Right renal cortex interstitium (tissue), 3 donors: Measurements from ENCODE around the gene ARID1A. TPM values are rescaled to one million over a fixed set of nuclear protein-coding genes. Genes with fewer than 3 reads are reported as not detected.
"Not testable (repeated sequence)": the region's sequence is repeated elsewhere in the genome, so short reads cannot be mapped to it uniquely, and the experiment has no call there.

Source experiments
- DNase-seq, 3 donors: peaks; one replicate each; pipeline ENCODE4 v3.0.0-alpha.2; 2013; ENCODE audit warnings: low read depth in 3 of 3, low spot score in 2 of 3
- polyA plus RNA-seq, 3 donors: library from polyadenylated mRNA; unstranded; fragments of 120-200 nt; gene quantifications; one replicate each; pipeline ENCODE4 v1.2.1, GENCODE V29; 2013; ENCODE audit not compliant: insufficient read length in 3 of 3

Gene ARID1A
- polyA plus RNA-seq, 3 donors: 85.3 to 89.6 (median 88.3) TPM

DNA sequence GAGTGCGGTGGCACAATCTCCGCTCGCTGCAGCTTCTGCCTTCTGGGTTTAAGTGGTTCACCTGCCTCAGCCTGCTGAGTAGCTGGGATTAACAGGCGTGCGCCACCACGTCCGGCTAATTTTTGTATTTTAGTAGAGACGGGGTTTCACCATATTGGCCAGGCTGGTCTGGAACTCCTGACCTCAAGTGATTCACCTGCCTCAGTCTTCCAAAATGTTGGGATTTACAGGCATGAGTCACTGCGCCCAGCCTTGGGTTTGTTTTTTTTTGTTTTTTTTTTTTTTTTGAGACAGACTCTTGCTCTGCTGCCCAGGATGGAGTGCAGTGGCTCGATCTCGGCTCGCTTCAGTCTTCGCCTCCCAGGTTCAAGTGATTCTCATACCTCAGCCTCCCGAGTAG is 30.1 kb downstream of the ARID1A start:
- DNase-seq: not testable (repeated sequence)

DNA sequence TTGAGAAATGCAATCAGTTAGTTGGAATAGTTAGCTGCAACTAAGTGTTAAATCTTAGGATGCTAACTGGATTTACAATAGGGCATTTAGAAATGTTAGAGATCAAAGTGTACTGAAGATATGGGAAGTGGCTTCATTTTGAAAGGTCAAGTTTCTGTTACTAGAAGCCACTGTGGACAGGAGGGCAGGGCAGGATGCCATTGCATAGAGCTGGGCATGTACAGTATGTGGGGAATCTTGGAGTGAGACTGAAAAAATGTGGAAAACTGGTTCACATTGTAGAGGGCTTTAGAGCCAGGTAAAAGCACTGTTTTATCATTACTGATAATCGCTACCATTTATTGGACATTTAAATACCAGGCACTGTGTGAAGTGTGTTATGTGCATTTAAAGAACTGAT is 31.0 kb downstream of the ARID1A start:
- no peak for DNase-seq

DNA sequence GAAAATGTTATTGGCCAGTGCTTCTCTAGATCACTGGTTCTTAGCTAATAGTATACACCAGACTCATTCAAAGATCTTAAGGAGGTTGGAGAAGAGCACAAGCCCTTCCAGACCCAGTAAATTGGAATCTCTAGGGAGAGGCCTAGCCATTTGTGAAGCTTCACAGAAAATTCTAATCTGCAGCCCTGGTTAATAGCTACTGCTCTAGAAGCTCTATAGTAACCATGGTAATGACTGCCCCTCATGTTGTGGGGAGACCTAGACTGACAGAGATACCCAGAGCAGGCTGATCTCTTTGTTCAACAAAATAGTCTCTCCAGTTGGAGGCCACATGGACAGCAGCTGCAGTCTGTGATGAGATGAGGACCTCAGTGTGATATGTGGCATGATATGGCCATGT is 31.7 kb downstream of the ARID1A start:
- no peak for DNase-seq

DNA sequence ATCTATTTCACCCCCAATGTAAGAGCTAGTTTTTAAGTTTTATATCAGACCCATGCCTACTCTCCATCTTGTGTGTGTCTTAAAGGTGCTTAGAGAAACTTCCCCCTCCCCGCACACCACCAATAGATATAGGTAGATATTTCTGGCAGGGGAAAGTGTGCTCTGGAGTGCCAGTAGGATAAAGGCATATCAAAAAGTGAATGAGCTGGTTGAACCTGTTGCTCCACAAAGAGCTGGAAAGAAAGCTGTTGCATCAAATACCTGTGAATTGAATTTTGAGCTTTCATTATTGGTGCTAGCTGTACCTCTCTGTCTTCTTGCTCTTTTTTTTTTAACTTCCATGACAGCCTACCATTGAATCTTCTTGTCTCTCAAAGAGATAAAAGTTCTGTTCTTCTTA is 32.8 kb downstream of the ARID1A start:
- DNase-seq: no peak

DNA sequence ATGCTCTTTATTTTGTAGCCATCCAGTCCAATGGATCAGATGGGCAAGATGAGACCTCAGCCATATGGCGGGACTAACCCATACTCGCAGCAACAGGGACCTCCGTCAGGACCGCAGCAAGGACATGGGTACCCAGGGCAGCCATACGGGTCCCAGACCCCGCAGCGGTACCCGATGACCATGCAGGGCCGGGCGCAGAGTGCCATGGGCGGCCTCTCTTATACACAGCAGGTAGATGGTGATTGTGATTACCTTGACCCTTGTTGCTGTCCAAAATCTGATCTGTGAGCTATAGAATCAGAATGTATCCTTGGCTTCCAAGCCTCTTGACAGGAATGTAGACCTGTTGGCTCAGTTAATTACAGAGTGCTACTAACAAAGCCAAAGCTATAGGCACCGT is 33.8 kb downstream of the ARID1A start:
- DNase-seq: no peak

DNA sequence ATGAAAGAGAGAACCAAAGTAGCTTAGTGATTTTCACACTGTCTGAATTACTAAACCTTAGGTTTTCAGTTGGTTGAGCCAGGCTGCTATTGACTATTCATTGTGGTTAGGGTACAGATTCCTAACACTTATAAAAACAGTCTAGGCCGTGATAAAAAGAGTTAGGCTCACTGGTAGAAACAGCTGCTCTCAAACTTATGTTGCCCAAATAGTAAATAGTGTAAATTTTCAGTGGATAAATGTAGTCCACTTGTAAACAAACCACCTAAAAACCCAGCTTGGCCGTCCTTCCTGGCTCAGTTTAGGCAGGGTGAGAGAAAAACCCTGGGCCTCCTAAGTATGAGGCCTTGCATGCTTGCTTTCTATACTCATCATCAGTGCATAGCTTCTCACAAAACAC is 34.9 kb downstream of the ARID1A start:
- no peak for DNase-seq

DNA sequence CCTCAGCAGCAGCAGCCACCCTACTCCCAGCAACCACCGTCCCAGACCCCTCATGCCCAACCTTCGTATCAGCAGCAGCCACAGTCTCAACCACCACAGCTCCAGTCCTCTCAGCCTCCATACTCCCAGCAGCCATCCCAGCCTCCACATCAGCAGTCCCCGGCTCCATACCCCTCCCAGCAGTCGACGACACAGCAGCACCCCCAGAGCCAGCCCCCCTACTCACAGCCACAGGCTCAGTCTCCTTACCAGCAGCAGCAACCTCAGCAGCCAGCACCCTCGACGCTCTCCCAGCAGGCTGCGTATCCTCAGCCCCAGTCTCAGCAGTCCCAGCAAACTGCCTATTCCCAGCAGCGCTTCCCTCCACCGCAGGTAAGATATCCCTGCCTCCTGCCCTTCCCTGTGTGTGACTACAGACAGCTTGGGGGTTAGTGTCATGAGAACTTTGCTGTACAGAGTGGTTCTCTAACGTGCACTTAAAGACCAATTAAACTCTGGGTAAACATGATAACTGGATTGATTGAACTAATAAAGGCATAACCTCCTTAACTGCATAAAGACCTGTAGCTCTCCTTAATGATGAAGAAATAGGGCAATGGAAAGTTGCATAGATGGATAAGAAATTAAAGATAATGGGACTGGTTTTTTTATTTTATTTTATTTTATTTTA is 35.6 kb downstream of the ARID1A start:
- DNase-seq: no peak

DNA sequence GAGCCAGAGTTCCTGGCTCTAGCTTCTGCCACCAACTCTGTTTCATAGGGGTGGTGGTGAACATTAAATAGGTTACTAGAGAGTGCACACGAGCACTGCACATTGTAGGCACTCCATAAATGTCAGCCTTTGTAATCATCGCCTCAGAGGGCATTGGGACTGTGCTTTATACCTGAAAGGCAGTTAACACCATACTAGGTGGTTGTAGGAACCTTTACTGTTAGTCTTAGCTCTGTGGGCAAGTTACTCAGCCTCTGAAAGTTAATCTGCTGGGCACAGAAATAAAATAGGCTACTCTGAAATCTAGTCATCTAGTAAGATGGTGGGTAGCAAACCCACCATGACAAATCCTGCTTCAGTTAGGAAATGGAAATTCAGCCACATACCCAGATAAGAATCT is 37.6 kb downstream of the ARID1A start:
- no peak for DNase-seq

DNA sequence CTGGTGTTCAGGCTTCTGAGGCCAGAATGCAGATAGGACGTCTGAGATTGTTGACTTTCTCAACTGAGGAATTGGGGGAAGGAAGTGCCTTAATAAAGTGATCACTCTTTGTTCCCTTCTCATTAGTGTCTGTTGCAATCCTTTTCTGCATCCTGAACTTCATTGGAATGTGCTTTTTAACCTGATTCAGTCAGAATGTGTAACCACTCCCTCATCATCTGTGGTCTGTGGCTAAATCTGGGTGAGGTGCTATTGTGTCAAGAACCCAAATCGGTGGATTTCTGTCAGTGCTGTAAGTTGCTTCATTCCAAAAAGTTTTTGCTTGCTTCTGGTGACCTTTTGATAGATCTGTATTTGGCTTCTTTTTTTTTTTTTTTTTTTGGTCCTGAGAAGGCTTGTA is 38.2 kb downstream of the ARID1A start:
- DNase-seq: no peak

DNA sequence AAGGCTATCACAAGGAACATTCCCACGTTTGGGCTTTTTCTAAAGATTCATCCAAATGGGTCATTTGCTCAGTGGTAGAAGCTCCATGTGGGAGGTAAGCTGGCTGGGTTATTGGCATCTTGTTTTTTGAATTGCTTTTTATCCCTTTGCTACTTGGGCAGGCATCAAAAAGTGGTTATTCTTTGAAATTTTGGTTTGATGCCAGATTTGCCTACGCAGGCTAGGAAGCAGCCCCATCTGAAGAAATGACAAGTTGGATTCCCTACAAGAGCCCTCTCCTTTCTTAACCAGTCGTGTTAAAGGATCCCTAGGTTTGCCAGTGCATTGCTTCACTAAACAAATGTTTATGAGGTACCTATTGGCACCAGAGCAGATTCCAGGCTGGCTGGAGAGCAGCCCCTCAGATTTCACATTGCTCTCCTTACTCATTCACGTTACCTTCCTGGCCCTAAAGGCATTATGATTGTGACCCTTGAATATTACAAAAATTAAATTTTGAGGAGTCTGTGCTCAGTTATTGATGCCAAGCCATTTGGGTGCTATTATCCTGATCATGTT is 38.8 kb downstream of the ARID1A start:
- no peak for DNase-seq

DNA sequence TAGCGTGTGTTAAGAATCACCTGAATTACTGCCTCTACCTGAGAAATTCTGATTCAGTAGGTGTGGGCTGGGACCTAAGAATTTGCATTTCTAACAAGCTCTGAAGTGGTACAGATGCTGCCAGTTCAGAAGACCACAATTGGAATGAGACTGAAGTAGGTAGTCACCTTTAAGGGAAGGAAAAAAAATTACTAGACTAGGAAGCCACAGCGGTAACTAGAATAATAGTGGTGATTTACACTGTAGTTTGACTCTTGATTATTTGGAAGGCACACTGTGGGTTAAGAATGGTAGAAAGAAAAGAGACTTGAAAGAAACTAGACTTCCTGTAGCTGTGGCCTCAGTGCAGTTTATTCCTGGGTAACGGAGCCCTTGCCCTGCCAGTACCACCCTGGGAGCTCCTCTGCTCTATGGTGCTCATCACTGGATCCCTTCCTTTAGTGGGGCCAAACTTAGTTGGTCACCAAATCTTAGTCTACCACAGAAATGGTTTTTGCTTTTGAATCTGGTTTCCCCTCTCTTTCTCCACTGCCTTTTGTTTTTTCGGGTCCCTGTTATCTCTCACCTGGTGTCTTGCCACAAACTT is 43.6 kb downstream of the ARID1A start:
- DNase-seq: no peak

DNA sequence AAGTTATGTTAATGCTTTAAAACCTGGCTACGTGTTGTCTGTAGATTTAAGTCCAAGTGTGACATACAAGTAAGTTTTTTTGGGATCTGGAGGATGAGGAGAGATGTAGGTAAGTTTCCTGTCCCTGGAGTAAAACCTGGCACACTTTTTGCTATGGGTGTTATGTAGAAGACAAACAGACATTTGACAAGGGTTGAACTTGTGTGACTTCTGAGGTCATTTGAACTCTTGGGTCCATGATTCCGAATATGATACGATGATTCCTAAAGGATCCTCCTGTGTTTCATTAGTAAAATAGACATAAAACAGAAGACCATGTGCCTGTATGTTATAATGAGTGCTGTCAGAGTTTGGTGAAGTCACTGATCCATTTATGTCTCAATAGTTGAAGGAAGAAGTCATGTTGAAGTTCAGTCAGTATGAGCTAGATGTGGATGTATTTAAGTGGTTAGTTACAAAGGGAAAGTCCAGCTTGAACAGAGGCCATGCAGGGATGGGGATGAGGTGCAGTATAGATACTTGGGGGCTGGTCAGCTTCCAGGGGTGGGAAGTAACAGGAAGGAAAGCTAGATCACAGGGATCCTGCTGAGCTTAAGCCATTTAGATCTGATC is 44.3 kb downstream of the ARID1A start:
- DNase-seq: no peak

DNA sequence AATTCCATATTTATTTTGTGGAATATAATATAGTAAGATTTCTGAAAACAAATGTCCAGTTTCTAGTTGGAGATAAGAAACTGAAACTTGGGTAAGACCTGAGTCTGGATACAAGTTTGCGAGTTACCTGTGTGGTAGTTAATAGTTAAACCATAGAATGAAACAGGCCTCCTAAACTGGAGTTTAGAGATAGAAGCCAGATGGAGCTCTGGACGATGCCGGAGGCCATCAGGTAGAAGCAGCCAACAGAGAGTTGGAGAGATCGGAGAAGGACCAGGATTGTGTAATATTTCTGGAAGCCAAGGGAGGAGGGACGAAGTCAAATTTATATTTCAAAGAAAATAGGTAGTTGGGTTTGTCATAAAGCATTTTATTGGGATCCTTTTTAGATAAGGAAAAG is 45.1 kb downstream of the ARID1A start:
- DNase-seq: no peak

DNA sequence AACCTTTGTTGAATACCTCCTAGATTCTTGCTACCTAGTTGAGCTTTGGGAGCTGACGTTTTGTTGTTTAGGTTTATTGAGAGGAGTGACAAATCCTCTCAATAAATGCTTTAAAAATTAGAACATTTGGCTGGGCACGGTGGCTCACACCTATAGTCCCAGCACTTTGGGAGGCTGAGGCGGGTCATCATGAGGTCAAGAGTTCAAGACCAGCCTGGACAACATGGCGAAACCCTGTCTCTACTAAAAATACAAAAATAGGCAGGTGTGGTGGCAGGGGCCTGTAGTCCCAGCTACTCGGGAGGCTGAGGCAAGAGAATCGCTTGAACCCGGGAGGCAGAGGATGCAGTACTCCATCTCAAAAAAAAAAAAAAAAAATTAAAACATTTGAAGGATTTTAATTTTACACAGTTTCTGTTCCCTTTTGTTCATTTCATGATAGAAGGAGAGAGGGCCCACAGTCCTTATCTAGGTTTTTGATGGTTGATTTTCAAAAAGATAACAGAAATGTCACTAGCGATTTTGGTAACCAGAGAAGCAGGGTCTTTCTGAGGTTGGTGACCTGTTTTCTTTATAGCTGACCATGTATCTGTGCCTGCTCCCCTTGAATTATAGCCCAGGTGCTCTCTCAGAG is 47.7 kb downstream of the ARID1A start:
- no peak for DNase-seq

DNA sequence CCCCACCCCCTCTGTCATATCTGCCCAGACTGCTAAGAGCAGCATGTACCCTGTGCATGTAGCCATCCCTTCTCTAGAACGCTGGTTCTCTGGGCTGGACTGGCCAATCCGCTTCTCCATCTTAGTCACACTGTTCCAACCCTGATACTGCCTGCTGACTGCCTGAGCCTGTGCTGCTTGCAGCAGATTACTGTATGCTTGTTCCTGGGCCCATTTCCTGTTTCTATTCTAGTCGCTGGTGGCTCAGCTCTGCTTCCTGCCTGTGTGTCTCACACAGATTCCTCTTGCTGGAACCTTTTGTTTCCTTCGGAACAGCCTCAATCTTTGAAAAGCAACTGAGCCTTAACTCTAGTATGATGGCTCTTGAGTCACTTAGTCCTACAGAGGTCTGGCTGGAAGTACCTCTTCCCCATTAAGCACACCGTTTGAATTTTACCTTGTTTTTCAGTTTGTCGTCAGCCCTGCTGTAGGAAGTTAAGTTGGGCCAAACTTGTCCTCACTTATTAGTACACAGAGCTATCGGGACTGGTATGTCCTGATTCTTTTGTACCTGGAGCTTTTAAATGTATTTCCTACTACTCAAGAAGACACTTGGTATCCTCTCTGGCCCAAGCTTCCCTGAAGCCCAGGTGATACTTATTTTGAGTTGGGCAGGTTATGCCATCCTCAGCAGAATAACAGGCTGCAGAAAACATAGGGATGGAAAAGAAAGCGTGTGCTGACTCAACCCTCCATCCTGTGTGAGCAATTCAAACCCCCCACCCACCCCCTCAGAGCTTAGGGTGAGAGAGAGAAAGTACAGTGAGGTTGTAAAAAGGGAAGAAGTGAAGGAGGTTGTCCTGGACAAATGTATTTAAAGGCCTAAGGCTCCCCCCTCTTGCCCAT is 48.5 kb downstream of the ARID1A start:
- DNase-seq: no peak

DNA sequence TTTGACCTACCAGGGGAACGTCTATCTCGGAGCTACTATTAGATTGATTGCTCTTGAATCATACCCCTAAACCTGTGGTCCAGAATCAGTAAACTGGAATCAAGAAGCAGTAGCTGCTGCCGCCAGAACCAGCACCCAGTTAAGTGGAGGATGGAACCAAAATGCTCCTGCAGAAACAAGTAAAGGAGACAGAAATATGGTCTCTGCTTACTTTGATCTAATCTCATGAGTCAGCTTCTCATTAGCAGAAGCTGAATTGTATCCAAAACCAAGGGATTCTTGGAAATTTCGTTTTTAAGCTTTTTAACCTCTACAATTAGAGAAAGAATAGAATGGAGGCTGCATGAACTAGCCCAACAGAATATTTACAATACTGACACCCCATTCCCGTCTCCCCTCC is 49.4 kb downstream of the ARID1A start:
- no peak for DNase-seq

DNA sequence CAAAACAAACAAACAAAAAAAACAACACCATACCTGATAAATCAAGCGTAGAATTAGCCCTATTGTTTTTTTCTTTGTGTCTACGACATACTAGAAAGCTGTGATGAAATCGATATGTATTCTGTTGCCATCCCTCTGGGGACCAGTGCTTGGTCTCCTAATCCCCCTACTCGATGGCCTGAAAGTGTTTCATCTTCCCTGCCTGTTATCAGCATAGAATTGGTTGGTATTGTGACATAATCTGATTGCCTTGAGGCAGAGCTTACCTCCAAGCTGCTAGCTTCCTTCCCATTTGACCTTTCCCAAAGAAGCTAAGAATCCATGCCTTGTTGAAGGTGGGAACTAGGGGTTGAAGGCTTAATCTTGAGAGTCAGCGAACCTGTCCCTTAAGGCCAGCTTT is 51.2 kb downstream of the ARID1A start:
- no peak for DNase-seq

DNA sequence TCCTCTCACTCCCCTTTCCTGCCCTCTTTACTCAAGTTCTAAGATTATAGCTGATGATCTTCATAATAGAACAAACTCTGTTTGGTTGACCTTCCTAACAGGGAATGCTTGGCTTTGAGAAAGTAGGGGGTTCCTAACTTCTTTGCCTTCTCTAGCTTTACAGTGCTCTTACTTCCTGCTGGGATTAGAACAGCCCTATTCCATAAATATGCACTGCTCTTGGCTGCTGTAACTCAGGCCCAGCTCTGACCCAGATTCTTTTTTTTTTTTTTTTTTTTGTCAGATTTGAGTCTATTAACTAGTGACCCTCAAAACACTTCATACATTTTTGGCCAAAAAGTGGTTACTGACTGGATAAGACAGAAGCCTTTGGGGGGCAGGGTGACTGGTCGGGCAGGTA is 52.5 kb downstream of the ARID1A start:
- DNase-seq: no peak

DNA sequence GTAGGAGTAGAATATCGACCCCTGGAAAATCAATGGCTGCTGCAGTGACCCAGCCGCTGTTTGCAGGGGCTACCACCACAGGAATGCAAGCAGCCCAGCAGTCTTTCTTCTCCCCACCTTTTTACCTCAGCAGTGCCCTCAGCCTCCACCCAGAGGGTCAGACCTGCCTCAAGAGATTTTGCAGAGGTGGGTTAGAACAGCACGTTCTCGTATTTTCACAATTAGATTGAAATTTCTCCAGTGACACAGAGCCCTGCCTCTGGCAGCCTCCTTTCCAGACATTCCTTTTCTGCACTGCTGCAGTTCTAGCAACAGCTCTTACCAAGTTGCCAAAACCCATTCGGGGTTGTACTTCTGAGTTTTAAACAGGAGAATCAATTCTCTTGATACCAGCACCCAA is 53.6 kb downstream of the ARID1A start:
- DNase-seq: no peak

DNA sequence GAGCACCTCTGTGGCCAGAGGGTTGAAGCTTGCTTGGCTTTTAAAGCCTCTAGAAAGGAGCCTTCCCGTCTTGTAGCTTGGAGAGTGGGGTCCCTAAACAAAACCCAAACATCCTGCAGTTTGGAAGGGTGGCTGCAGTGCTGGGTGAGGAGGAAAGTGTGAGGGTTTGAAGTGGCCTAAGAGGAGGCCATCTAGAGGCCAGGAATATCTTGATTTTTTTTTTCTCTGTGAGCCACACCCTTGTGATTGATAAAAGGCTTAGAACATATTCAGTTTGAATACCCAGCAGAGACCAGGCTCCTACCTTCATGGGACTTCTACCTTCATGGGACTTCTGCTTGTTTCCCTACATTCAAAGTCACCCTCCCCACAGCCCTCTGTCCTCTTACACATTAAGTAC is 54.6 kb downstream of the ARID1A start:
- no peak for DNase-seq

DNA sequence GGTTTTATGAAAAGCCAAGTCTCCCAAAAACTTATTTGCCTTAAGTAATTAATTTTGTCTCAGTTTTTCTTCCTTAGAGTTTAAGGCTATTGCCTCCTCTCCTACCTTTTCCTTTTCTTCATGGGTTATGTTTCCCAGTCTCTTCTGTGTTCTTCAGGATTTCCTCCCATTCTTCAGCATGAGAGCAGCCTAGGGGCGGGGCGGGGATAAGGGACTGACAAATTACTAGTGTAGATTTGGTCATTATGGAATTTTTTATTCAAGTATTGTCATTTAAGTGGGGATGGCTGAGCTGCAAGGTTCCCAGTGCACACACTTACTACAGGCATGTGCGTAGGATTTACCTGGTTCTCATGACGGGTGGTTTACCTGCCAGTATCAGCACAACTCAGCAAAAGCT is 56.7 kb downstream of the ARID1A start:
- no peak for DNase-seq
